MM.1S (cell line): Measurements from ENCODE around the gene KDELR3.

Source experiments
- DNase-seq: peaks from one replicate; pipeline ENCODE4 v3.0.0-alpha.2; 2015
- H2AFZ ChIP-seq: fragments of 300-600 bp; sonication (generic); 2 replicates; pipeline ENCODE4 v1.6.0; 2016; ENCODE audit warnings: antibody characterized with exemption, low read length
- H3F3A ChIP-seq: fragments of 300-600 bp; sonication (generic); 2 replicates; pipeline ENCODE4 v1.6.1; 2016; ENCODE audit warnings: mild to moderate bottlenecking, antibody characterized with exemption, low read length, moderate library complexity, mixed read lengths; ENCODE audit not compliant: insufficient read depth
- H3K27ac ChIP-seq: fragments of 300-600 bp; sonication (generic); 2 replicates; pipeline ENCODE4 v1.5.1; 2016; ENCODE audit warnings: mild to moderate bottlenecking, low read length
- H3K27me3 ChIP-seq: fragments of 300-600 bp; sonication (generic); replicated peaks from 2 replicates; pipeline ENCODE4 v1.6.0; 2016; ENCODE audit warnings: low read length; ENCODE audit not compliant: insufficient read depth
- H3K36me3 ChIP-seq: fragments of 300-600 bp; sonication (generic); replicated peaks from 2 replicates; pipeline ENCODE4 v1.6.1; 2016; ENCODE audit warnings: mild to moderate bottlenecking, low read length, mixed read lengths; ENCODE audit not compliant: insufficient read depth
- H3K4me1 ChIP-seq: fragments of 300-600 bp; sonication (generic); 2 replicates; pipeline ENCODE4 v1.6.1; 2016; ENCODE audit warnings: low read length, mixed read lengths
- H3K4me2 ChIP-seq: fragments of 300-600 bp; sonication (generic); 2 replicates; pipeline ENCODE4 v1.6.0; 2016; ENCODE audit warnings: low read depth, low read length
- H3K4me3 ChIP-seq: fragments of 300-600 bp; sonication (generic); 2 replicates; pipeline ENCODE4 v1.5.1; 2016; ENCODE audit warnings: low read length, mixed read lengths
- H3K79me2 ChIP-seq: fragments of 300-600 bp; sonication (generic); 2 replicates; pipeline ENCODE4 v1.6.1; 2016; ENCODE audit warnings: mixed run types, low read length, mixed read lengths
- H3K9ac ChIP-seq: fragments of 300-600 bp; sonication (generic); 2 replicates; pipeline ENCODE4 v1.6.1; 2016; ENCODE audit warnings: low read length, mixed read lengths
- H3K9me2 ChIP-seq: fragments of 300-600 bp; sonication (generic); replicated peaks from 2 replicates; pipeline ENCODE4 v1.6.1; 2016; ENCODE audit warnings: mild to moderate bottlenecking, low read length, mixed read lengths; ENCODE audit not compliant: insufficient read depth
- H3K9me3 ChIP-seq: fragments of 300-600 bp; sonication (generic); replicated peaks from 2 replicates; pipeline ENCODE4 v1.6.1; 2016; ENCODE audit warnings: mild to moderate bottlenecking, low read length, mixed read lengths; ENCODE audit not compliant: insufficient read depth
- H4K20me1 ChIP-seq: fragments of 300-600 bp; sonication (generic); 2 replicates; pipeline ENCODE4 v1.6.1; 2016; ENCODE audit warnings: mild to moderate bottlenecking, low read length, moderate library complexity, mixed read lengths; ENCODE audit not compliant: insufficient read depth
- EZH2 ChIP-seq: fragments of 300-600 bp; sonication (generic); optimal IDR thresholded peaks from 2 replicates; pipeline ENCODE3; 2017; ENCODE audit warnings: low read depth, mild to moderate bottlenecking, antibody characterized with exemption, low read length, mixed read lengths
- EZH2phosphoT487 ChIP-seq: fragments of 300-600 bp; sonication (generic); IDR thresholded peaks from 2 replicates; pipeline ENCODE4 v1.6.1; 2018; ENCODE audit warnings: antibody characterized with exemption, low read length
- TF ChIP-seq, protein P1 (sequence below): fragments of 300-600 bp; sonication (generic); IDR thresholded peaks from 2 replicates; pipeline ENCODE4 v1.5.1; 2016; ENCODE audit warnings: antibody characterized with exemption, low read length, mixed read lengths

KDELR3 gene

DNA sequence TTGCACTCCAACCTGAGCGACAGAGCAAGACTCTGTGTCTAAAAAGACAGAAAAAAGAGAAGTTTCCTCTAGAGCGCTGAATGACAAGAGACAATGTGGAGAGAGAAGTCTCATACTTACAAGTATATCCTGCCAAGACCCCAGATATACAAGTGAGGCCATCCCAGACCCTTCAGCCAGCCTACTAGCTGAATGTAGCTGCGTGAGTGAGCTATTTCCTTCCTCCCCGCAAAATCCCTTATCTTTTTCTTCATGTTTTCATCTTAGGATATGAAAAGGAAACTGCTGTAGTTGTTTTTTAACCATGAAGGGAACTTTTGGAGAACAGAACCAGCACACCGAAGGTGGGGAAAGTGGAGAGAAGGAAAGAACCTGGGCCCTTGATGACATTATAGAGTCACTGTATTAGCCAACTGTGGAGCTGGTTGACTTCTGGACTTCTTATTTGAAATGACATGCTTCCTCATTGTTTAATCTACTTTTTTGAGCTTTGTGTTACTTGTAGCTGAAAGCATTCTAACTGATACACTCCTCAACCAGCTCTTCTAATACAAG, 42.6 kb downstream of the KDELR3 start:
- Histone ChIP-seq H3K27me3 (no peaks in the 10 kb centered on the region), H3K9ac (no peak overlapping the region), H3K36me3 (no peaks in the 10 kb centered on the region), H3K9me3 (no peaks in the 10 kb centered on the region), H4K20me1 (no peaks in the 10 kb centered on the region), H3K9me2 (no peaks in the 10 kb centered on the region), H3K79me2 (peaks cover 7% of the 10 kb centered on the region), H3K27ac (no peak overlapping the region), H2AFZ (no peak overlapping the region), H3K4me1 (peaks cover 11% of the 10 kb centered on the region), H3K4me2 (no peak overlapping the region), H3F3A (peaks cover 6% of the 10 kb centered on the region; the same call in 1 of the 2 replicates), H3K4me3 (no peak overlapping the region)
- TF ChIP-seq, protein P1, sequence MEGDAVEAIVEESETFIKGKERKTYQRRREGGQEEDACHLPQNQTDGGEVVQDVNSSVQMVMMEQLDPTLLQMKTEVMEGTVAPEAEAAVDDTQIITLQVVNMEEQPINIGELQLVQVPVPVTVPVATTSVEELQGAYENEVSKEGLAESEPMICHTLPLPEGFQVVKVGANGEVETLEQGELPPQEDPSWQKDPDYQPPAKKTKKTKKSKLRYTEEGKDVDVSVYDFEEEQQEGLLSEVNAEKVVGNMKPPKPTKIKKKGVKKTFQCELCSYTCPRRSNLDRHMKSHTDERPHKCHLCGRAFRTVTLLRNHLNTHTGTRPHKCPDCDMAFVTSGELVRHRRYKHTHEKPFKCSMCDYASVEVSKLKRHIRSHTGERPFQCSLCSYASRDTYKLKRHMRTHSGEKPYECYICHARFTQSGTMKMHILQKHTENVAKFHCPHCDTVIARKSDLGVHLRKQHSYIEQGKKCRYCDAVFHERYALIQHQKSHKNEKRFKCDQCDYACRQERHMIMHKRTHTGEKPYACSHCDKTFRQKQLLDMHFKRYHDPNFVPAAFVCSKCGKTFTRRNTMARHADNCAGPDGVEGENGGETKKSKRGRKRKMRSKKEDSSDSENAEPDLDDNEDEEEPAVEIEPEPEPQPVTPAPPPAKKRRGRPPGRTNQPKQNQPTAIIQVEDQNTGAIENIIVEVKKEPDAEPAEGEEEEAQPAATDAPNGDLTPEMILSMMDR: no peak
- TF ChIP-seq EZH2phosphoT487 (no peak), EZH2 (no peak)
- no peak for DNase-seq

DNA sequence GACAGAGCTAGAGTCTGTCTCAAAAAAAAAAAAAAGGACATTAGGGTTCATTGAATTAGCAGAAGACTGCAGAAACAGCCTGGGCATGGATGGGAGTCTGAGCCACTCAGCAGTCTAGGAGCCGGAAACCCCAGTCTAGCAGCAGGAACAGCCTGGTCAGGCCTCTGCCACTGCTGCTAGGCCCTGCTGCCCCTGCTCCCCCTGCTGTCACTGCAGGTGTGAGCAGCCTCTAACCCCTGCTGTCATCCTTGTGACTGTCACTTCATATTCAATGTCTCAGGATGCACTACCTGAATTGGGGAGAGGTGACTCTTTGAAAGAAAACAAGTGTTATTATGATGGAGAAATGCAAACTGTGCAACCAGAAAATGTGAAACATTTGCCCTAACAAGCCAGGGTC, 45.2 kb downstream of the KDELR3 start:
- Histone ChIP-seq H3K4me1 (peaks cover 6% of the 10 kb centered on the region), H3K9me3 (no peaks in the 10 kb centered on the region), H3F3A (no peaks in the 10 kb centered on the region), H3K4me2 (no peak overlapping the region), H3K27me3 (no peaks in the 10 kb centered on the region), H3K9ac (no peak overlapping the region), H2AFZ (no peak overlapping the region), H3K79me2 (no peaks in the 10 kb centered on the region), H3K27ac (no peak overlapping the region), H4K20me1 (no peaks in the 10 kb centered on the region), H3K36me3 (no peaks in the 10 kb centered on the region), H3K9me2 (no peaks in the 10 kb centered on the region), H3K4me3 (no peak overlapping the region)
- peak; percentile 77 for DNase-seq
- TF ChIP-seq, protein P1: peak; percentile 84
- TF ChIP-seq EZH2: no peak

DNA sequence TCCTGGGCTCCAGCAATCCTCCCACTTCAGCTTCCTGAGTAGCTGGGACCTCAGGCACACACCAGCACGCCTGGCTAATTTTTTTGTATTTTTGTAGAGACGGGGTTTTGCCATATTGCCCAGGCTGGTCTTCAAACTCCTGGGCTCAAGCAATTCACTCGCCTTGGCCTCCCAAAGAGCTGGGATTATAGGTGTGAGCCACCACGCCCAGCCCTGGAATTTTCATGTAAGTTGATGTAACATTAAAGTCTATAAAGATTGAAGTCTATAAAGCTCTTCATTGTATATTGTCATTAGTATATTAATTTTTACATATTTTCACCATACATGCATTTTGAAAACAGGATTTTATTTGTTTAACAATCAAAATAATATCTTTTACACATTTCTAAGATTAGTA, 50.7 kb downstream of the KDELR3 start:
- Histone ChIP-seq H3K9me2 (no peaks in the 10 kb centered on the region), H3K4me3 (no peak overlapping the region), H3K4me2 (no peak overlapping the region), H2AFZ (no peak overlapping the region), H3K4me1 (no peaks in the 10 kb centered on the region), H4K20me1 (no peaks in the 10 kb centered on the region), H3K36me3 (no peaks in the 10 kb centered on the region), H3F3A (no peaks in the 10 kb centered on the region), H3K27ac (no peak overlapping the region), H3K9me3 (no peaks in the 10 kb centered on the region), H3K9ac (no peak overlapping the region), H3K79me2 (no peaks in the 10 kb centered on the region), H3K27me3 (no peaks in the 10 kb centered on the region)
- DNase-seq: no peak
- TF ChIP-seq, protein P1: no peak
- TF ChIP-seq EZH2 (no peak), EZH2phosphoT487 (no peak)
